SKM-1 treated with dmso at 0.1 percent for 144 hours (cell line): Measurements from ENCODE around the gene SOCS4.

Experiments used
- DNase-seq: peaks from one replicate; lab custom pipeline; 2025; ENCODE audit not compliant: unreplicated experiment; lab: John Stamatoyannopoulos, UW

The SOCS4 gene

DNA sequence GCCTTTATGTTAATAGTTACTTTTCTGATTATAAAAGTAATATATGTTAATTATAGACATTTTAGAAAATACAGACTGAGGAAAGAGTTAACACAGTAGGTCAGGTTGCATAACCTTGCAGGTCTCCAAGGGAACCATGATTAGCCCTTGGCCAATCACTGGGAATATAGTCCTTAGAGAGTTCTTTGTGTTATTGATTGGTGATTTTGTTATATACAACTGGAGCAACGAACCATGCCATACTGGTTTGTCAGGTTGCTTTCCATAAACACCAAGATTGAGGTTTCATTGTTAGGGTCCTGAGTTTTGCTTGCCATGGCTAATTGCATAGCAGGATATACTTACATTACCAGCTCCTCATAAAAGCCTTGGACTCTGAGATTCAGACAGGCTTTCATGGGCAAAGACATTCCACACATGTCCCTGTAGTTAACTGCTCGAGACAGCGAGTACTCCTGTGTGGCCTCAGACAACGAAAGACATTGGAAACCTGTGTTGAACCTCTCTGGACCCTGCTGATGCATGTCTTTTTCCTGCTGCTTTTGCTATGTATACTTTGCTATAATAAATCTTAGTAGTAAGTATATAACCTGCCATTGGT lies 58.1 kb downstream of the SOCS4 start:
- DNase-seq: no peak

DNA sequence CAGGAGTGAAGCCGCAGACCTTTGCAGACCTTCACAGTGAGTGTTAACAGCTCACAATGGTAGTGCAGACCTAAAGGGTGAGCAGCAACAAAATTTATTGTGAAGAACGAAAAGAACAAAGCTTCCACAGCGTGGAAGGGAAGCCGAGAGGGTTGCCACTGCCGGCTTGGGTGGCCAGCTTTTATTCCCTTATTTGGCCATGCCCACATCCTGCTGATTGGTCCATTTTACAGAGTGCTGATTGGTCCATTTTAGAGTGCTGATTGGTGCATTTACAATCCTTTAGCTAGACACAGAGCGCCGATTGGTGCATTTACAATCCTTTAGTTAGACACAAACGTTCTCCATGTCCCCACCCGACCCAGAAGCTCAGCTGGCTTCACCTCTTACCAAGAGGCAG lies 59.9 kb downstream of the SOCS4 start:
- no peak for DNase-seq

DNA sequence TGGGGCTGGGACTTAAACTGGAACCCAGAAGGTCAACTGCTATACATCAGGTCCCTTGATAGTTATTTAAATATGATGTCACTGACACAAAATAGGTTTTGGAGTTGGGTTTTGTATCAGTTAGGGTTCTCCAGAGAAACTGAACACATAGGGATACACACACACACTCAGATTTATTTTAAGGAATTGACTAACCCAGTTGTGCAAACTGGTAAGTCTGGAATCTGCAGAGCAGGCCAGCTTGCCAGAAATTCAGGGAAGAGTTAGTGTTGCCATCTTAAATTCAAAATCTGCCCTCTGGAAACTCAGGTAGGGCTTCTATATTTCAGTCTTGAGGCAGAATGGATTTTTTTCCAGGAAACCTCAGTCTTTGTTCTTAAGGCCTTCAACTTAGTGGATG lies 61.3 kb downstream of the SOCS4 start:
- no peak for DNase-seq

DNA sequence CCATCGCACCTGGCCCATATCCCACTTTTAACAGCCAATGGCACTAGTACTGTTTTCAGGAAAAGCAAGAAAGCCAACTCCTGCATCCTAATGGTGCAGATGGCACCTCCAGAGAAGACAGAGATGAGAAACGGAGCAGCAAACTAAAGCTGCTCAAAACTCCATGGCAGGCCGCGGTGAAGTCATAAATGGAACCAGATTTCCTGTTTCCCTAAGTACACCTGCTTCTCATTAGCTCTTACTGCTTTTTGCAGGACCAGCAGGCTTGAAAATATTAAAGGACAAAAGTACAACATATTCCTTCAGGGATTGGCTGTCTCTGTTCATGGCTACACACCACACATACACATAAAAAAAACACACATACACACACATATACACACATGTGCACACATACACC lies 65.3 kb downstream of the SOCS4 start:
- DNase-seq: no peak

DNA sequence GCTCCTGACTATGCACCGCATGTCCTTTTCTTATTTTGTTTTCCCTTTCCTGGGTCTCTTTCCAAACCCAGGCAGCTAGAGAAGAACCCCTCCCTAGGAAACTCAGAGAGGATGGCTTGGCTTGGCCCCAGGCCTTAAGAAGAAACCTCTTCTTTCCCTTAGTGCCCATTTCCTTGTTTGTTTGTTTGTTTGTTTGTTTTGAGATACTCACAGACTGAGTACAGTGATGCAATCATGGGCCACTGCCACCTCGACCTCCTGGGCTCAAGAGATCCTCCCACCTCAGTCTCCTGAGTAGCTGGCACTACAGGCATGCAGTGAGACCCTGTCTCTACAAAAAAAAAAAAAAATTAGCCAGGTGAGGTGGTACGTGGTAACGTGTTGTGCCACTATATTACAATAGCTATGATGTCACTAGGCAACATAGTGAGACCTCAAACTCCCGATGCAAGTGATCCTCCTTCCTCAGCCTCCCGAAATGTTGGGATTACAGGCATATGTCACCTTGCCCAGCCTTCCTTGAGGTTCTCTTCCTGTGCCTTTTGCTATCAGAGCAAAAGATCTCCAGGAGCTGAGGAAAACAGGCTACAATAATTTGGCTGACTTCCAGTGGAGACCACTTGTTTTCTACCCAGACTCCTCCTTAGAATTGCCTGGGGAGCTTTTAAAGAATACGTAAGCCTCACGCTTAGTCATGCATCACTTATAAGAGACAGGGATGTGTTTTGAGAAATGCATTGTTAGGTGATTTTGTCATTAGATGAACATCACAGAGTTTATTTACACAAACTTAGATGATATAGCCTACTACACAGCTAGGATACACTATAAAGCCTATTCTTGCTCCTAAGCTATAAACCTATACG lies 67.5 kb downstream of the SOCS4 start:
- DNase-seq: no peak

DNA sequence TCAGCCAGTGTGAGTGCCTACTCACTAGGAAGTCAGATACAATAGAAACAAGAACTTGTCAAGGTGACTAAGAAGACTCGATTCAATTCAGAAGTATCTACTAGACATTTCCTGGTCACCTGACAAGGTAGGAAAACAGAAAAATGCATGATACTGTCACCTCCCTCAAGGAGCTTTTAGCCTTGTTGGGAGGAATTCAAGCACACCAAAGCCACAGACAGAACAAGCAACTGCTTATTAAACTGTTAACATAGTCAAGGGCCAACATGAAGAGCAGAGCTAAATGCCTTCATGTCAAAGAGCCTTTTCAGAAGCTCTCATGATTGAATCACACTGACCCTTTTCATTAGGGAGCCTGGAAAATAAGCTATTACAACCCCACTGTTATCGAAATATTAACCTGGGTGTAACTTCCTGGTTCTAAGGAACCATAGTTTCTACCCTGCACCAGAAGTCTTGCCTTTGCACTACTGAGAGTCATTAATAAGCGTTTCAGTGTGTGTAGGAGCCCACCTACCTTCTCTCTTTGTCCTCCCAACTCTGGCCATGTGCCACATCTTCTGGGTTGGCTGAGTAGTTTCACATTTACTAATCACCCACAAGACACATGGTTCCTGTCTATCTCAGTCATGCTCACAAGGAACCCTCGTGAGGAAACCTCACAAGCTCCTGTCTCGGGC lies 71.0 kb downstream of the SOCS4 start:
- no peak for DNase-seq

DNA sequence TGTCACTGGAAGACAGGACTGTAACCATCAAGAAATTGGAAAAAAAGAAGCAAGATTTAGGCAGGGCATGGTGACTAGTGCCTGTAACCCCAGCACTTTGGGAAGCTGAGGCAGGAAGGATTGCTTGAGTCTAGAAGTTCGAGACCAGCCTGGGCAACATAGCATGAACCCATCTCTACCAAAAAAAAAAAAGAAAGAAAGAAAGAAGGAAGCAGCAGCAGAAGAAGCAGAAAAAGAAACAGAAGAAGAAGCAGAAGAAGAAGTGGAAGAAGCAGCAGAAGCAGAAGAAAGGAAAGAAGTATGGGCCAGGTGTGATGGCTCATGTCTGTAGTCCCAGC lies 71.5 kb downstream of the SOCS4 start:
- DNase-seq: no peak
